Activated T-cell treated with anti-CD3 and anti-CD28 coated beads for 24 hours (primary cell): ENCODE data around the gene AMDHD2.

ENCODE experiments used
- DNase-seq: peaks from one replicate; pipeline ENCODE4 v3.0.0-alpha.2; 2020; ENCODE audit warnings: low read depth

The AMDHD2 gene

DNA sequence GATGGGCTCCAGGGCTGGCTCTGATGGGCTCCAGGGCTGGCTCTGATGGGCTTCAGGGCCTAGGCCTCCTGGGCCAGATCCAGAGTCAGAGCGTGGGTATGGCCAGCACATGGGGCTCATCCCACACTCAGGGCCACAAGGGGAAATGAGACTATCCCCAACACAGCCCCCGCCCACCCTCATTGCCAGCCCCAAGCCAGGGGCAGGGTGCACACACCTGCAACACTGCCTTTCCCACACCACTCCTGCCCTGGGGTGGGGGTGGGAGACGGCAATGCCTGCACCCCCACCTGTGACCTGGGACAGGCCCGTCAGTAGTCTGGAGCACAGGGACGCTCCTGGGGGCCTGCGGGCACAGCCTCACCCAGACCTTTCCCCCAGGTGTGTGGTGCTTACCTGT lies 20.7 kb upstream of the AMDHD2 start:
- DNase-seq: no peak

DNA sequence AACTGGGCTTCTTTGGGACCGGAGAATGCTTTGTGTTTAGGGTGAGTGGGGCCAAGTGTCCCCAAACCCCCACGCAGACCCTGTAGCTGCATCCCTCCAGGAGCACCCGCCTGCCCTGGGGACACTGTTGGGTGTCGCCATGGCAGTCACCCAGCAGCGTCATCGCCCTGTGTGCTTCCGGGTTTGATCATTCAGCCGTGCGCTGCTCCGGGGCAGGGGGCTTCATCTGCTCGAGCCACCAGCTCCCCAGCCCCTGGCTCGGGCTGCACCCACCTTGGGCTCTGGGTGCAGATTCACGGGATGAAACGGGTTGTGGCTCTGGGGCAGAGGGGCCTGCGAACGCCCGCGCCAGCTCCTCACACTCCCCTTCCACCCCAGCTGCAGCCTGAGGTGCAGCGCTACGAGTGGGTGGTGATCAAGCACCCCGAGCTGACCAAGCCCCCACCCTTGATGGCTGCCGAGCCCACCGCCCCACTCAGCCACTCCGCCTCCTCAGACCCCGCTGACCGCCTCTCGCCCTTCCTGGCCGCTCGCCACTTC lies 20.2 kb upstream of the AMDHD2 start:
- DNase-seq: no peak

DNA sequence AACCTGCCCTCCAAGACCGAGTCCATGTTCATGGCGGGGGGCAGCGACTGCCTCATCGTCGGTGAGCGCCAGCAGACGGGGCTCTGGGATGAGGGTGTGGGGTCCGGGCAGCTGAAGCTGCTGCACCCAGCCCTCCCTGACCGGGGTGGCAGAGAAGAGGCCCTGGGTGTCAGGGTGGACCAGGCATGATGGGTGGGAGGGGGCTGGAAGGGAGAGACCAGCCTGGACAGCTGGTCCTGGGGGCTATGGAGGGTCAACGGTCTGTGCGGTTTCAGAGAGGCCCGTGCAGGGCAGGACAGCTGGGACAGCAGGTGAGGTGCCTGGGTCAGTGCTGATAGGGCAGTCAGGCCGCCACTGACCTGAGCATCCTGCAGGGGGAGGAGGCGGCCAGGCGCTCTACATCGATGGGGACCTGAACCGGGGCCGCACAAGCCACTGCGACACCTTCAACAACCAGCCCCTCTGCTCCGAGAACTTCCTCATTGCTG lies 19.7 kb upstream of the AMDHD2 start:
- no peak for DNase-seq

DNA sequence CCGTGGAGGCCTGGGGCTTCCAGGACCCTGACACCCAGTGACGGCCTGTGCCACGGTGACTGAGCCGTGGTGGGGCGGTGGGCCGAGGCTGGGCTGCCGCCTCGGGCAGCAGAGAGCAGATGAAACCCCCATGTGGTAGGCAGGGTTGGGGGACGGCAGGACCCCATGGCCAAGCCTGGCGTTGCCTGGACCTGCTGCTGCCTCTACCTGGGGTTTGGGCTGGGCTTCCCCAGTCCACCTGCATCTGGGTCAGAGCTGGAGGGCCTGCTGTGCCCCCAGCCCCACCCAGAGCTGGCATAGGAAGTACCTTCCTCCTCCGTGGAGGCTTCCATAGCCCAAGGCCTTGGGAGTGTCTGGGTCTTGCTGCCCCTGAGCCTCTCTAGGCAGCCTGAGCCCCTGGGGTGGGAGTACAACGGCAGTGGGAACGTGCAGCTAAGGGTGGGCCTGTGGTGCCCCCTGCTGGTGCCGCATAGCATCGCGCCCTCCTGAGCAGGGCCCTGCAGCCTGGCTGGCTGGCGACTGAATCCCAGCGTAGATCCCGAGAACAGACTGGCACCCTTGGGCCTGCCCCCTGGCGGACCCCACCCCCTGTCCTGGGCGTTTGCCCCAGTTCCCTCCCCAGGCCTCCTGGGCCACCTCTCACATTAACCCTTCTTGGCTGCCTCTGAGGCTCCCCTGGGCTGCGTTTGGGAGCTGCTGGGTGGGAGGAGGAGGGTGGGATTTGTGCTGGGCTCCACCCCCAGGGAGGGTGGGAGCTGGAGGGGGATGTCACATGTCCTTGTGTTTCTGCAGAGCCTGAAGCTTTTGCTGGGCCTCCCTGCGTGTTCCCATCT lies 19.0 kb upstream of the AMDHD2 start:
- DNase-seq: peak; percentile 70

DNA sequence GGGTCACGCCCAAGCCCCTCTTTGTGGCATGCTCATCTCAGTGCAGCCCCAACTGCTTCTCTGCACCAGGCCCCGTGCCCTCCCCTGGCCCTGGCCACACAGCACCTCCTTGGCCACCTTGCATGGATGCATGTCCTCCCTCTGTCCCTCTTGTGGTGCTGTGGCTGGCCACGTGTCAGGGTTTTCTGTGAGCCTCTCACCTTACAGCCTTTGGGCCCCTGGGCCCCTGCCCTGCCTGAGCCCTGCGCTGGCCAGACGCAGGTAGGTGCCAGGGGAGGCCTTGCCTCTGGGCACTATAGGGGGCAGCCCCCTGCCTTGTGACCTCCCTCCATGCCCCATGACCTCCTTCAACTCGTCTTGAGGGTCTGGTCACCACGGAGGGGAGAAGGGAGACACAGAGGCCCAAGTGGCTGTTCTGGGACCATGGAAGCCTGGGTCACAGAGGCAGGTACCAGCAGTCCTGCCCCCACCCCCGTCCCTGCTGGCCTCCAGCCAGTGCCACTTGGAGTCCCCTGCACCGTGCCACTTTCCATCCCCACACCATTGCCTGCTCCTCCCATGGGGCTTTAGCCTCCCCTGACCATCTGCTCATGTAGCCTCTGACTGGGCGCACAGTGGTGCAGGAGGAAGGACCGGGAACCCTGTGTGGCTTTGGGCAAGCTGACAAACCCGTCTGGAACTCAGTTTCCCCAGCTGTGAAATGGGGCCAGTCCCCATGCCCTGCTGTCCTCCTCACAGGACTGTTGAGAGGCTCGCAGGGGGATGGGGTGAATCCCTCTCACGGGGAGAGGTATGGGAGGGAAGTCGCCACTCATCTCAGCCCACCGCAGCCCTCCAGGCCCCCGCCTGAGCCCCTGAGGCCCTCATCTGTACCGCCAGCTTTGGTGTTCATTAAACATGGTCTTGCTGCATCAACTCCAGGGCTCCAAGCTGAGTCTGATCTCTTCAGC lies 17.9 kb upstream of the AMDHD2 start:
- no peak for DNase-seq

DNA sequence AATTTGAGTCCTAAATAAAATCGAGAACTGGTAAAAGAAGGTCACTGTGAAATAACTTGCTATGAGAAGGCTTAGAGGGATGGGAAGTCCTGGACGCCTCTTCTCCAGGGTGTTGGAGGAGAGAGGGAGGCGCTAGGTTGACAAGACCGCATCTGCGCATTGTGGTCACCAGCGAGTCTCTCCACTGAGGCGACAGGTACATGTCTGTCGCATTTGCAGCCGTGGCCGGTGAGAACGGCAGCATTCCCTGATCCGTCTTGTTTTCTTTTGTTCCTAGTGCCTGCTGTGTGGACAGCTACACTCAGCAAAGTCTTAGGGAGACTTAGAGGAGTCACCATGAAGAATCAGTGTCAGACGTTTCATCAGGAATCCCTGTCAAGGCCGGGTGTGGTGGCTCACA lies 14.5 kb upstream of the AMDHD2 start:
- no peak for DNase-seq

DNA sequence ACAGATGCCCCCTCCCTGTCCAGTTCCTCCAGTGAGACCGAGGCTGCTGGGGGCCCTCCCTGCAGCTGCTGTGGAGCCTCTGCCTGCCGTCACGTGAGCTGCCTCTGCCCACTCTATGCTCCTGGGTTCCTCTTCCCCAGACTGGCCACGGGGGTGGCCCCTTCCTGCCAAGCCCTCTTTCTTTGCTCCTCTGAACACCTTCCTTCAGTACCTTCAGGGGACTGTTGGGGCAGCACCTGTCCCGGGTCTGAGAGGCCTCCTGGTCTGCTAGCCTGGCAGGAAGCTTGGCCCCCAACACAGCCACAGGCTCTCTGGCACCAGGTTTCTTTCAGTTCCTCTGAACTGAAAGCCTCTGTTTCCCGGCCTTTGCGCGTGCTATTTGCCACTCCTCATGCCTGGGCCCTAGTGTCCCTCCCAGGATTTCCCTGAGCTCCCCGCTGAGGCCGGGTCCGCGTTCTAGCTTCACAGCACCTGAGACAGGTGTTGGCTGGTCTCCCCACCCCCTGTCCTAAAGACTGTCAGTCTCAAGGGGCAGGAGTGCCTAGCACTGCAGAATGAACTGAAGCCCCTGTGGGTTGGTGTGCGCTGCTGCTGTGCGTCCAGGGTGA lies 13.0 kb upstream of the AMDHD2 start:
- DNase-seq: no peak

DNA sequence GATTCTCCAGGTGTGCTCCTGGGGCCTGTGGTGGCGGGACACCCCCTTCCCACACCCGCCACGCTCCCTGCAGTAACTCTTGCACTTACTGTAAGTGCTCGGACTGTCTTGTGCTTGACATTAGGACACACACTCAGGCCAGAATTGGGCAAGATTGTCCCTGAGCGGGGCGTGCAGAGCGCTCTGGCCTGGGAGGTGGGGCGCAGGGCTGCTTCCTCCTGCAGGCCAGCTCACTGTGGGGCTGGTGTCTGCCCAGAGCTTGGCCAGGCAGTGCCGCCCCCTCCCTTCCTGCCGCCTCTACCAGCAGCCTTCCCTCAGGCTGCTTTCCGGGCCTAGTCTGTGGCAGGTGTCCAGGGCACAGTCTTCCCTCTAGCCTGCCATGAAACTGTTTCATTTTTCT lies 12.5 kb upstream of the AMDHD2 start:
- no peak for DNase-seq

DNA sequence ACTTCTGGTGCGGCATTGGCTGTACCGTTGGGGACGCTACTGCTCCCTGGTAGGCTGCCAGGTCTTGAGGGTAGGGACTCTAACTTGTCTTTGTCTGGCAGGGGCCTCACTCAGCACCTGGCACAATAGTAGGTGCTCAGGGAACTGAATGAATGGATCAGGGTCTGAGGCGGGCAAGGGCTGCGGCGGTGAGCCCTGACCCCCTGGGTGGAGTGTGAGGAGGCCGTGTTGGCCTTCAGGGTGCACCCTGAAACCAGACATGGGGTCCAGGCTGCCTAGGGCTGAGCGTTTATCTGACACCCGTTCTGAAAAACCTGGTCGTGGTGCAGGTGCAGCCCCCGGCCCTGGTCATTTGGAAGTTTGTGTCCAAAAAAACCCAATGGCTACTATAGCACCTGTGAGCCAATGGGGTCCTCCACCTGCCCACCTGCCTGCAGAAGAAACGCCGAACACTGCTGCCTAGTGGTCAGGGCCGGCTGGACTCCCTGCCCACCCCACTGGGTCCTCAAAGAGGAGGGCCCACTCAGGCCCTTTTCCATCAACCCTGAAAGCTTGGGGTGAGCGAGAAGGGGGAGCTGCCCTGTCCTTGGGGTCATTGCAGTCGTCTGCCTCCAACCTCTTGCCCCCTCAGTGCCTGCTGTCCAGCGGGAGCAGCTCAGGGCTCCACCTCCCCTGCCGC lies 11.3 kb upstream of the AMDHD2 start:
- DNase-seq: no peak

DNA sequence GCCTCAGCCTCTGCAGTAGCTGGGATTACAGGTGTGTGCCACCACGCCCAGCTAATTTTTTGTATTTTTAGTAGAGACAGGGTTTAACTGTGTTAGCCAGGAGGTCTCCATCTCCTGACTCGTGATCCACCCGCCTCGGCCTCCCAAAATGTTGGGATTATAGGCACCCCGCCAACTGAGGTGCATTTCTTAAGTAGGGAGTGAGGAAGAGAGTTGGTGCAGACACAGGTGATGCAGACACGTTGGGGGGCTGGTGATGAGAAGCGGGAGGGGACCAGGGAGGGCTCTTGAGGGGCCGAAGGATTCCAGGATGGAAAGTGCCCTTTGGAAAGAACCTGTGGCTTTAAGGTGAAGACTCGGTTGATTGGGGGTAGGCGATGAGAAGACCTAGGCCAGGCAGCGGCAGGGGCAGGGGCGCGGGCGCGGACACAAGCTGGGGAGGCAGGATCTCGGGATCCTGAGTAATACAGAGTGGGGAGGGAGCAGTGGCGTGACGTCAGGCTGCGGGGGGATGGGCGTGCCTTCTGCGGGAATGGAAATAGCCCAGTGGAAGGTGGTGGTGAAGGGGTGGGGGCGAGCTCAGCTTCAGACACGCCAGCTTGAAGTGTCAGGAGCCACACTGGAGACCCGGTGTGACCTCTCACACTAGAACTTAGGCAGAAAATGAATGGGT lies 8.9 kb upstream of the AMDHD2 start:
- DNase-seq: no peak

DNA sequence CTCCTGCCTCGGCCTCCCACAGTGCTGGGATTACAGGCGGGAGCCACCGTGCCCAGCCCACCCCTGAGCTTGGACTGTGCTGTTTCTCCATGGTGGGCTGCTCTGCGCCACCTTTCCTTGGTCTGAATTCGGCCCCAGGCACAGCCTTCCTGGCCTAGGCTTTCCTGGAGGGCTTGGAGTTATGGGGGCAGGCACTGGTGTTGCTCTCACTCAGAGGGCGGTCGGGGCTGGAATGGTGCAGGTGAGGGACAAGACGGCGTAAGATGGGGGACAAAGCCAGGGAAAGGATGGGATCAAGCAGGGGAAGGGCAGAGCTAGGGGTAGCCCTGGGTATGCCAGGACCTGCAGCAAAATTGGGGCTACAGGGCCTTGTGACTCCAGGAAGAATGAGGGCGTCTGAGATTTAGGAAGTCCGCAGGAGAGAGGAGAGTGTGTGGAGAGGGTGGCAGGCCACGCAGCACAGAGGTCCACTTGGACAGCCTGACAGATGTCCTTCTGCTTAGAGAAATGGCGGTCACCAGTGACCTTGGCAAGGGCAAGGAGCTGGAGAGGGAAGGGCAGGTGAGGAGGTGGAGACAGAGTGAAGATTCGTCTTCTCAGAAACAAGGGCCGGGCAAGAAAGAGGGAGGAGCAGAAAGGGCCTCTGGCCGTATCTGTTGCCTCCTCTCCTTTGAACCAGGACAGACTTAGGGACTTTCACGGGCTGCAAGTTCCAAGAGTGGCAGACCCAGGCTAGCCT lies 8.0 kb upstream of the AMDHD2 start:
- DNase-seq: no peak

DNA sequence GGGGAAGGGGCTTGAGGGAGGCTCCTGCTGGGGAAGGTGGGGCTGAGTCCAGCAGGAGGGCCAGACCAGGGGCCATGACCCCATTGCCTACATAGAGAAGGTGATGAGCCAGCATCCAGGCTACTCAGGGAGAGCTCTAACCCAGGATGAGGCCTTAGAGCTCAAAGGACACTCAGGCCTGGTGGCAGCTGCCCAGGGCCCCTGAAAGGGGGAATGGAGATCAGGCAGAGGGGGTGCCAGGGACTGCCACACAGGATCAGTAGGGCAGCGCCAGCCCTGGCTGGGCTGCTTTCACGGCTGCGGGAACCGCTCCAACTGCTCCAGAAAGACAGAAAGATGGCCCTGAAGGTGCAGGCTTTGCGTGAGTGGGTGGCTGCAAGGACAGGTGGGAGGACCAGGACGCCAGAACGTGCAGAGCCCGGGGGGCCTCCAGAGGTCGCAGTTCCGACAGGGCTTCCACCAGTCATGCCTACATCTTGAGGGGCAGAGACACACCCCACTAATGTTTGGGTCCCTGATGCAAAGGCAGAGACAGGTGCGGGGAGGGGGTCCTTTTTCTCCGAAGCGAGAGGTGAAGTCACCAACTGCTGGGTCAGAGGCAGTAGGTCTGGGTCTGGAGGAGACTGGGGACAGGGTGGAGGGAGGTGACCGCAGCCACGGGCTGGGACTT lies 7.3 kb upstream of the AMDHD2 start:
- no peak for DNase-seq

DNA sequence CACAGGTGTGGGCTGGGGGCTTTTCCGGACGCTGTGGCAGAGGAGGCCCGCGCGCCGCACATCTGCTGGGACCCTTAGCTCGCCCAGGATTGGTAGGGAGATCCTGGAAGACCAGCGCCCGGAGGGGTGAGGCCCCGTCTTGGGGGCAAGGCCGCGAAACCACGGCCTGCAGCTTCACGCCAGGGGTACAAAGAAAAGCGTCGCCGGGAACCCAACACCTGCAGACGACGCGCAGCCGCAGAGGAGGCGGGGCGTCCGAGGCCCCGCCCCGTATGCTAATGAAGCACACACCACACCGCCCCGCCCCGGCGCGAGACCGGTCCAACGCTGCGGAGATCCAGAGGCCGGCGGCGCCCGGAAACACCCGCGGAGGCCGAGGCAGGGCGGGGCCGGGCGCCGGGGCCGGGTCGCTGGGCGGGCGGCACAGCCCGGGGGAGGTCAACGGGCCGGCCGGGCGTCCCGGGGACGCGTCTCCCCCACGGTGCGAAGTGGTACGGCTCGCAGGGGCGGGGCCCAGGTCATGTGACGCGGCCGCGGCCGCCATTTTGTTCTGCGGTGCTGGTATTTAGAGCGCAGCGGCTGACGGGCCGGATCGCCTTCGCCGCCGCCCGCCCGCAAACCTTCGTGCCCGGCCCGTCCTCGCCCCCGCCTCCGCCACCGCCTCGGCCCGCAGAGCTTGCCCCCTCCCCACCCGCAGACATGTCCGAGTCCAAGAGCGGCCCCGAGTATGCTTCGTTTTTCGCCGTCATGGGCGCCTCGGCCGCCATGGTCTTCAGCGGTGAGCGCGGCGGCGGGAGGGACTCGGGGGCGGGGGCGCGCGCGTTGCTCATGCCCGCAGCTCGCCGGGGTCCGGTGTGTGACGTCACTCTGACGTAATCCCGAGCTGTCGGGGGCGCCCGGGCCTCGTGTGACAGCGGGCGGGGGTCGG lies 6.5 kb upstream of the AMDHD2 start, which contains the start of gene ATP6V0C:
ATP6V0C (plus strand) TSS at position 548 of the 928 bp plus-strand sequence; CDS start at position 700, 152 bp downstream.
- peak; percentile 83 for DNase-seq

DNA sequence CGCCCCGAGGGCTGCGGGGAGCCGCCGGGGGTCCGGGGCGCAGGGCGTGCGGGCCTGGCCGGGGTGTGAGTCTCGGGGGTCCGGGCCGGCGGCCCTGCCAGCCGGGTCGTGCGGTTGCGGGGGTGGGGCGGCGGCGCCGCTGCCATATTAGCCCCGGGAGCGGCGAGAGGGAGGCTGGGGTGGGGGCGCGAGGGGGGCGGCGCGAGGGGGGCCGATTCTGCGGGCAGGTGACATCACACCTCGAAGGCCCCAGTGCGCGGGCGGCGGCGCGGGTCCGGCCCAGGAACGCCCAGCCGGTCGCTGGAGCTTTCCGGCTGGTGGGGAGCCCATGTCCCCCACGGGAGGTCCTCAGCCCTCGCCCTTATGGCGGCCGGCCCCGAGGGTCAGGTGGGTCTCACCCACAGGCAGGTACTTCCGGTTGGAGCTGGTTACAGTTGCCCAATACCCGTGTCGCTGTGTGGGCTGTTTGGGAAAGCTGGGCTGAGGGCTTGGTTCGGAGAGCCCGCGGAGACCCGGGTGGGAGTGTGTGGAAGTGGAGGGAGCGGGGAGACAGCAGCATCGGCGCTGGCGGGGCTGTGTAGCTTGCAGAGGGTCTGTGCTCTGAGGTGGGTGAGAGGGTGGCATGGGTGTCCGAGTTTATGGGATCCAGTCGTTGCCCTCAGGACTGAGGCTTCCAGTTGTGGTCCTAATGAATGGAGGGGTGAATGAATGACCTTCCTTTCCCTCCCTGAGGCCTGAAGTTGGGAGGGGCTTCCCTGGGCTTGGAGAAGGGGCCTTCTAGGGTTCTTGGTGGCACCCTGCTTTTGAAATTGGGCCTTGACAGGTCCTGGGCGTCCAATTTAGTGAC lies 5.6 kb upstream of the AMDHD2 start:
- no peak for DNase-seq

DNA sequence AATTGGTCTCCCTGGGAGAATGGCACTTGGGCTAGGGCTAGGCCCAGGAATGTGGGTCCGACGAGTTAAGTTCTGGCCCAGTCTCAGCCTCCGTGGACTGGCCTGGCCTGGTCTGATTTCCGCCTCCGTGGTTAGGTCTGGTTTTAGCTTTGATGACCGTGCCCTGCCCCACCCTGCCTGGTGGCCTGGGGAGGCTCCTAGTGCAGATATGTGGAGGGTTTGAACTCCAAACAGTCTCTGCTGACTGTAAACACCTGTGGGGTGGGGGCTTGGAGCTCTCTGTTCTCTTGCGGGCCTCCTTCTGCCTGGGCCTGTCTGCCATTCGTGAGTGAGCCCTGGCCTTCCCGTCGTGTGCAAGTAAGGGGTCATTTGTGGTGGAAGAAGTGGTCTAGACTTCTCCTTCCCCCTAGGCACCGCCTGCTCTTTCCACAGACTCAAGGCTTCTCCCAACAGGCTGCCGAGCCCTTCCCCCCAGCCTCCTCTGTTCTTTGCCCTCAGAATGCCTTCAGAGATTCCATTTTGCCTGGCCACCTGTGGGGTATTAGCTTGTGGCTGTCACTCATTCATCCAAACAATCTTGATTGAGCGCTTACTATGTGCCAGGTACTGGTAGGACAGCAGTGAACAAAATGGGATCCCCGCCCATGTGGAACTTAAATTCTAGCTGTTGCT lies 4.9 kb upstream of the AMDHD2 start:
- DNase-seq: no peak

DNA sequence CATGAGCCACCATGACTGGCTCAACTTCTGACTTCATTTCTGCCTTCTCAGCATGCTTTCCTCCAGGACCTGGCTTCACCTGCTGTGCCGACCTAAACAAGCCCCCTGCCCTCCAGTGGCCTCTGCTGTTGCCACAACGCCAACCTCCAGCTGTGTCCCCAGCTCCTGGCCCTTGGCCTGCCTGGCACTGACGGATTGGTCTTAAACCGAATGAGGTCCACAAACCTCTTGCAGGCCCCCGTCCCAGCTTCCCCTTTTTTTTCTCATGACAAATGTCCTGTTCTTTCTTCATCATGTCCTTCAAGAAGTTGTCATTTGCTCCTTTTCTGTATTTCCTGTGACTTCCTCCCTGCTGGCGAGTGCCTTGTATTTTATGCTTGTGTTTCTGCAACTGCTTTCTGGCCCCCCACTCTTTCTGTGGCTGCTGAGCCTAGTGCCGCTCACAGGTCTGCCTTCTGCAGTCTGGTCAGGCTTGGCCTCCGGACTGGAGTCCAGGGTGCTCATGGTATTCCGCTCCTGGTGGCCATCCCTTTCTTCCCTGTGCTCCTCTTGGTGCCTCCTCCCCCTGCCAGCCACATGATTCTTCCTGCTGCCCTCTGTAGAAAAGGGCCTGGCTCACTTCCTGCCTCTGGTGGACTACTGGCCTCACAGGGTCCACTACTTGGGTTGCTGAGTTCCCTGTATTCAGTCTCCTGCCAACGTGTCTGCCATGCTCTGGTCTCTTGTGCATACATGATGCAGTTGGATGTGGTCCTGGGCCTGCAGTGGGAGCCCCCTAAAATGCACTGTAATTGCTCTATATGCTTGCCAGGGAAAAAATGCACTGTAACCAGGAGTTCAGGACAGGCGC lies 3.6 kb upstream of the AMDHD2 start:
- no peak for DNase-seq
